Activated CD8-positive, alpha-beta memory T cell treated with anti-CD3 and anti-CD28 coated beads, Interleukin-2, amount 10 ng/mL, durations not matched to agents 7 days and 5 days (primary cell): ENCODE measurements around the gene TRA2B. TPM values are rescaled to one million over a fixed set of nuclear protein-coding genes. Genes with fewer than 3 reads are reported as not detected.
A peak's percentile ranks its signal among the peaks of the same experiment; 100 is the strongest.

ENCODE experiments used
- ATAC-seq: fragments of 150-1000 bp; cut with Tn5 transposase; one replicate; pipeline ENCODE4 v1.10.0; 2021; ENCODE audit warnings: moderate library complexity
- CTCF ChIA-PET: fragments of 350-600 bp; sonication (Branson Sonifier 250); formaldehyde crosslinking; loops from one replicate; lab custom pipeline; 2021; ENCODE audit warnings: antibody characterized with exemption; lab: Charles Lee
- DNase-seq: peaks from one replicate; pipeline ENCODE4 v3.0.0-alpha.2; 2020
- H3K27ac Mint-ChIP-seq: one replicate; pipeline ENCODE4 v1.8.0; 2021; ENCODE audit warnings: mild to moderate bottlenecking, mixed read lengths
- H3K27me3 Mint-ChIP-seq: one replicate; pipeline ENCODE4 v1.8.0; 2021; ENCODE audit warnings: mixed read lengths
- H3K36me3 Mint-ChIP-seq: one replicate; pipeline ENCODE4 v1.8.0; 2021; ENCODE audit warnings: mild to moderate bottlenecking, mixed read lengths
- H3K4me1 Mint-ChIP-seq: one replicate; pipeline ENCODE4 v1.8.0; 2021; ENCODE audit warnings: mixed read lengths
- H3K4me3 Mint-ChIP-seq: one replicate; pipeline ENCODE4 v1.8.0; 2021; ENCODE audit warnings: mild to moderate bottlenecking, moderate library complexity, mixed read lengths
- H3K9me3 Mint-ChIP-seq: one replicate; pipeline ENCODE4 v1.8.0; 2022; ENCODE audit warnings: low read depth, mixed read lengths
- total RNA-seq, 2 experiments: library from RNA; stranded (reverse); gene quantifications; one replicate each; pipeline ENCODE4 v1.2.3, GENCODE V29; 2021

TRA2B gene
- total RNA-seq, 2 experiments from 2014 or later, result 246 to 256 TPM

DNA sequence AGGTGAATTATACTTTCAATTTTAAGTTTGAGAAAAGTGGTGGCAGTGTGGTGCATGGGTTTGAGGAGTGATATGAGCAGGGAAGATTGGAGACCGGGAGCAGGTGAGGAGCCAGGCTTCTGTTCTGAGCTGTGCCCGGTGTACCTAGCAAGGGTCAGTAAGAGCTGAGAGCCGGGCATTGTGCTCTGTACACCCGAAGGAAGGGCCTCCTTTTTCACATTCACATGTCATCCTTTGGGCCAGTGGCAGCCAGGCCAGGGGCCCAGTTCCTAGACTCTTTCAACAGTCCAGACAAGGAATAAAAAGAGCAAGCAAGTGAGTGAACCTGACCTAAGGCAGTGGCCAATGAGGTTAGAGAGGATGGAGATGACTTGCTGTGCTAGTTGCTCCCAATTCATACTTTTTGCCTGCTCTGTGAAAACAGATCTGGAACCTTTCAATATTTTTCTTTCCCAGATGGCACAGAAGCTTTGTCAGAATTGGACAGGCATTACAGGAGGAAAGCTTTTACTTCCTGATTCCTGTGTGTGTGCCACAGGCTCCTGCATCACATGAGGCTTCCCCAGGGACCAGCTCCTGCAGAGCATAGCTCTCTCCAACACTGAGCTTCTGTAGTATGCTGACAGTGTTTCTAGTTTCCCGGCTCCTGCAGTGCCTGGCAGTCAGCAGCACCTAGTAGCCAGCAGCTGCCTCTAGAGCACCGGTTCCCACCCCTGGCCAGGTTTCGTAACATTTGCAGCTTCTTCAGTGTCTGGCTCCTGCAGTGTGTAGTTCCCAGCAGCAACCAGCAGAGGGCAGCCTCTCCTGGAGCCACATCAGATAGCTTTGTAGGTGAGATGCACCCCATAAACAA lies 5.3 kb upstream of the TRA2B start:
- H3K27ac Mint-ChIP-seq, result no peak overlapping the region
- H3K4me1 Mint-ChIP-seq, result peaks cover 24% of the 10 kb centered on the region
- peaks cover 19% of the 10 kb centered on the region for H3K27me3 Mint-ChIP-seq
- DNase-seq (peak; percentile 91), ATAC-seq (peak; percentile 95)
- no peaks in the 10 kb centered on the region for H3K9me3 Mint-ChIP-seq
- no peak overlapping the region for H3K4me3 Mint-ChIP-seq
- peaks cover 6% of the 10 kb centered on the region for H3K36me3 Mint-ChIP-seq
- CTCF ChIA-PET, result interaction anchor here (0.6 to 3.7 kb wide), 45 partner anchors 9 to 673 kb away, joined by 3 to 52 read pairs (median 5); partner anchors contain the start of genes ETV5 and TBCCD1

DNA sequence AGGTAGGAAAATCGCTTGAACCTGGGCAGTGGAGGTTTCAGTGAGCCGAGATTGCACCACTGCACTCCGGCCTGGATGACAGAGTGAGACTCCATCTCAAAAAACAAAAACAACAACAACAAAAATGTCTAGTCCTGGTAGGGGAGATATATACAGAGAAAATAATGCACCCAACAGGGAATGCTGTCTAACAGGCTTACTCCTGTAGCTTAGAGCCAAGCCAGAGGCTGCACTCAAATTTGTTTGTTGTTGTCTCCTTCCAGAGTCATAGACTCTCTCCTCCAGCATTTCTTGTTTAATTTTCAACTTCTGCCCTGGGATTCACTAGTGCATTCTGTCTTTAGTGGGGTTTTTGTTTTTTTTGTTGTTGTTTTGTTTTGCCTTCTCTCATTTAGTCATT lies 4.6 kb upstream of the TRA2B start:
- Mint-ChIP-seq H3K27me3 (peaks cover 18% of the 10 kb centered on the region), H3K36me3 (peaks cover 11% of the 10 kb centered on the region), H3K4me1 (peaks cover 26% of the 10 kb centered on the region), H3K4me3 (no peak overlapping the region), H3K9me3 (no peaks in the 10 kb centered on the region), H3K27ac (no peak overlapping the region)
- CTCF ChIA-PET, result interaction anchor here (1.4 to 3.7 kb wide), 12 partner anchors 8 to 625 kb away, joined by 4 to 52 read pairs (median 11); partner anchors contain the start of genes ETV5 and TBCCD1
- ATAC-seq (no peak), DNase-seq (no peak)

DNA sequence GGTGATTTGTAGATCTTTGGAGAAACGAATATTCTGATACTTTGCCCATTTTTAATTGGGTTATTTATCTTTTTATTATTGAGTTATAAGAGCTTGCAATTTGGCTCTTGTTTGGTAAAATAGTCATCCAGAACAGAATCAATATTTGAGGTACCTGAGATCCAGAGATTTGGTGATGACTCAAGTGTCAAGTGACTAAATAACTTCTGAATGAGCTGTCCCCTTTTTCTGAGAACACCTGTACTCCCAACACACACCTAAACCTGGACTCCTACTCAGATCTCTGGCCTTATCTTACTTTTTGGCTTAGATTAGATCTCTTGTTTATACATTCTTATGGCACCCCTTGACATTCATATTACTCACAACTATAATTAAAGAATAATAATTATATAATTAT lies 3.1 kb upstream of the TRA2B start:
- H3K4me1 Mint-ChIP-seq, result peaks cover 26% of the 10 kb centered on the region
- DNase-seq (no peak), ATAC-seq (no peak)
- CTCF ChIA-PET, result interaction anchor here (3.7 kb wide), 1 partner anchor 42 kb away, joined by 27 read pairs; no protein-coding TSS in a partner anchor
- H3K9me3 Mint-ChIP-seq, result no peaks in the 10 kb centered on the region
- no peak overlapping the region for H3K4me3 Mint-ChIP-seq
- H3K27ac Mint-ChIP-seq, result no peak overlapping the region
- H3K27me3 Mint-ChIP-seq, result peaks cover 10% of the 10 kb centered on the region
- peaks cover 26% of the 10 kb centered on the region for H3K36me3 Mint-ChIP-seq

DNA sequence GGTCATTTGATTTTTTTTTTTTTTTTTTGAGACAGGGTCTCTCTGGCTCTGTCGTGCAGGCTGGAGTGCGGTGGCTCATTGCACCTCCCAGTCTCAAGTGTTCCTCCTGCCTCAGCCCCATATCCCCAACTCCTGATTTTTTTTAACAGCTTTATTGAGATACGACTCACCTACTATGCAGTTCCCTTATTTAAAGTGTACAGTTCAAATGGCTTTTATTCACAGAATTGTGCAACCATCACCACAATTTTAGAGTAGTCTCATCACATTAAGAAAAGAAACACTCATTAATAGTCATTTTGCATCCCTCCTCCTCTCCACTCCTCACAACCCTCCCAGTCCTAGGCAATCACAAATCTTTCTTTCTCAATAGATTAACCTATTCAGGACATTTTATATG lies 1.9 kb upstream of the TRA2B start:
- H3K27ac Mint-ChIP-seq, result peak overlapping the region; percentile 35
- DNase-seq (no peak), ATAC-seq (no peak)
- H3K9me3 Mint-ChIP-seq, result no peaks in the 10 kb centered on the region
- peaks cover 37% of the 10 kb centered on the region for H3K36me3 Mint-ChIP-seq
- H3K4me3 Mint-ChIP-seq, result no peak overlapping the region
- H3K4me1 Mint-ChIP-seq, result peaks cover 26% of the 10 kb centered on the region
- peaks cover 10% of the 10 kb centered on the region for H3K27me3 Mint-ChIP-seq
- CTCF ChIA-PET, result no interaction called here

DNA sequence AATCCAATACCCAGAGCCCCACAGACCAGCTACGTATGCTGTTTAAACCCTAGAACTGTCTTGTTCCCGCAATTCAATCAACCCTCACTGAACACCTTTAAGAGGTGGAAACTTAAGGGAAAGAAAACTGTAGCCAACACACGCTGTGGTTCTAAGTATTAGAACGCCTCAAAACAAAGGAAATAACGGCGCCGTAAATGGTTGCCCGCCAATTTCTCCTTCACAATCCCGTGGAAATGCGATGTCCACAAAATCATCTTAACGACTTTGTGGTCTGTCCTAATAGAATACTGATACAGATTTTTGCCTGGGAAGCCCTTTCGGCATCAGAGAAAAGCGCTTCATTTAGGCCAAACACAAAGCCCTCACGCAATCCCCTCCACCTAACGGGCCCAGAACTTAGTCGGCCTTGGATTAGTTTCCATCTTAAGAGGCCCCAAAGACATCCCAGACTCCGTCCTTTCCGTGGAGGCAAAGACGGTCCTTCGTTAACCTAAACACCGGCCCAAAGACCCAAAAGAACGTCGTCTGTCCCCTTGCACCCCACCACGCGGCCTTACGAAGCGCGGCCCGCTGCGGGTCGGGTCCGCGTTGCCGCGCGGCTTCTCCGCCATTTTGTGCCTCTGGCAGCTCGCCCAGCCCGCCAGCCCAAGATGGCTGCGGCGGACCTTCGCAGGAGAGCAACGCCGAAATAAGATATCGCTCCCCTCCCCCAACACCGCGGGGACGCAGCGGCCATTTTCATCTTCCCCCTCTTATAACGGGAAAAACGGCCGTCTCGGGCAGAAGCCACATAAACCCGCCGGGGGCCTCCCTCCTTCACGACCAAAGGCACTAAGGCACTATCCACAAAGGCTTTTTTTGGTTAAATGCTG lies 763 bp downstream of the TRA2B start:
- Mint-ChIP-seq H3K27me3 (peaks cover 10% of the 10 kb centered on the region), H3K36me3 (peaks cover 55% of the 10 kb centered on the region), H3K9me3 (no peaks in the 10 kb centered on the region), H3K27ac (peak overlapping the region; percentile 100), H3K4me3 (peak overlapping the region; percentile 100), H3K4me1 (peaks cover 29% of the 10 kb centered on the region)
- DNase-seq, result peak; percentile 92
- CTCF ChIA-PET, result interaction anchor here (0.6 to 1.4 kb wide), 3 partner anchors 10 to 604 kb away, joined by 3 read pairs; no protein-coding TSS in a partner anchor
- ATAC-seq, result peak; percentile 62

DNA sequence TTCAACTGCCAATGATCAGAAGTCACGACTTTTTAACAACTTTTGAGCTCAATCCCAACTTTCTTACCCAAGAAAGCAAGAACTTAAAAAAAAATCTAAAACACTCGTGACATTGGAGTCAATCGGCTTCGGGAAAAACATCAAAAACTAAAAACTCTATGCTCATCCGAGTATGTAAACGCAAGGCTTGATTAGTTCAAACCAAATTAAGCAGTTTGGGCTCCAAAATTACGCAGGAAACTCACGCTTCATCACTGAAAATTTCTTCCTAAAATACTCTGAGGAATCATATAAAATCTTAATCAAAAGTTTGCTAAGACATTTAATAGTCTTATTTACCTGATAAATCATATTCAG lies 1.6 kb downstream of the TRA2B start:
- H3K27ac Mint-ChIP-seq, result peak overlapping the region; percentile 100
- peaks cover 62% of the 10 kb centered on the region for H3K36me3 Mint-ChIP-seq
- peaks cover 37% of the 10 kb centered on the region for H3K4me1 Mint-ChIP-seq
- H3K9me3 Mint-ChIP-seq, result no peaks in the 10 kb centered on the region
- H3K27me3 Mint-ChIP-seq, result peaks cover 10% of the 10 kb centered on the region
- CTCF ChIA-PET, result interaction anchor here (1.4 kb wide), 1 partner anchor 9 kb away, joined by 3 read pairs; no protein-coding TSS in a partner anchor
- ATAC-seq (no peak), DNase-seq (no peak)
- H3K4me3 Mint-ChIP-seq, result peak overlapping the region; percentile 100

DNA sequence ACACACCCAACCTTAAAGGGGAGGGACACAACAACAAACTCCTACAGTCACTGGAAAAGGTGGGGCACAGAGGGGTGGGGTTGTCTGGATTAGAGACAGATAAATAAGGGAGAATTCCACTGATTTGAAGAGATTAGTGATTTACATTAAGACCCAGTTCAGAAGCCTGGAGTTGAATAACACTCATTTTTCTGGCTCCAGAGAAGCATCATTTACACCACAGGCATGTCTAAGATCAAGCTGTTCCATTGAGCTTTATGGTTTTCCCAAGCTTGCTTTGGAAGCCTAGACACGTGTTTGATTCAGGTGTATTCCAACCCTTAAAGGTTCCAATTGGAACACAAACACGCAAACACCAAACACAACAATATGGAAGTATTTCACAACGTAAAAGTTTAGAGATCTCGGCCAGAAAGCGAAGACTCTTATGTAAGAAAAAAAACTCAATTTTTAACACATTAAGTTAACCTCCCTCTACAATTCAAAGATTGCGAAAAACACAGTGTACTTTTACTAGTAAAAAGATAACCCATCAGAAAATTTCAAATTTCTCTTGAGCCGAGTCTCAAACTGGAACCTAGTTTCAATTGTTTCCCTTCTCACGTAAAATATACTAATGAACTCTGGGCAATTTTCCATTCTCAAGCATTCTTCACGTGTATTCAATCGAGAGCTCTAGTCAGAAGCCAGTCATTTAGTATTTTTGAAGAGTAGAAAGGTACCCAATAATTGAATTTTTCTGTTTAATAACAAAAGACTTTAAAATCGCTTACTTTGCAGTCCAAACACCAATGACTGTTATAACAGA lies 2.1 kb downstream of the TRA2B start:
- Mint-ChIP-seq H3K4me3 (peak overlapping the region; percentile 100), H3K27ac (peak overlapping the region; percentile 100), H3K36me3 (peaks cover 67% of the 10 kb centered on the region), H3K9me3 (no peaks in the 10 kb centered on the region), H3K4me1 (peaks cover 40% of the 10 kb centered on the region), H3K27me3 (peaks cover 10% of the 10 kb centered on the region)
- CTCF ChIA-PET, result interaction anchor here (1.4 kb wide), 1 partner anchor 8 kb away, joined by 3 read pairs; no protein-coding TSS in a partner anchor
- no peak for ATAC-seq
- DNase-seq, result no peak

DNA sequence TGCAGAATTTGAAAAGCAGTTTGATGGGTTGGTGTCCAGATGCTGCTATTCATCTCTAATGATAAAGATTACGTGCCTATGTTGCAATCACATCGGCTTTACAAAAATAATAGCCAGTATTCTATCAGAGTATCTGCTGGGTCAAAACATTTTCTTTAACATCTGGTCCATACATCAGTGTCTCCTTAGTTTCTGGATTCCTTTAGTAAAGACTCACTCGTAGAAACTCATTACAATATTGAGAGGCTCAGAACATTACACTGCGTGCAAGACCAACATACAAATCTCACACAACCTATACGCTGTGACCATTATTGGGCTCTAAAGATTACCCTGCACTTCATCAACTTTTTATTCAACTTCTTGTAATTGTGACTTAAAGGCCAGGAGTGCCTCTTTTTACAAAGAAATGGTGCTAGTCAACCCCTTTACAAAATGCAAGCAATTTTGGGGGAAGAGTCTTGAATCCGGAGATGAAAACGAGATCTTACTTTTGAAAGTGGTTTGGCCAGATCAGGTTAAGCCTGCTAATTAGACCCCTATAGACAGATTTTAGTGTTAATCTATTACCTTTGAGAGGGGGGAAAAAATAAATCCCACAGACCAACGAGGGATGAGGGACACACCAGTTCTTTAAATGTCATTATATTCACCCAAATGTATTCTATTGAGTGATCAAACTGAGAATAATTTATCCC lies 2.9 kb downstream of the TRA2B start:
- CTCF ChIA-PET, result interaction anchor here (1.4 kb wide), 1 partner anchor 8 kb away, joined by 8 read pairs; no protein-coding TSS in a partner anchor
- H3K4me1 Mint-ChIP-seq, result peaks cover 46% of the 10 kb centered on the region

DNA sequence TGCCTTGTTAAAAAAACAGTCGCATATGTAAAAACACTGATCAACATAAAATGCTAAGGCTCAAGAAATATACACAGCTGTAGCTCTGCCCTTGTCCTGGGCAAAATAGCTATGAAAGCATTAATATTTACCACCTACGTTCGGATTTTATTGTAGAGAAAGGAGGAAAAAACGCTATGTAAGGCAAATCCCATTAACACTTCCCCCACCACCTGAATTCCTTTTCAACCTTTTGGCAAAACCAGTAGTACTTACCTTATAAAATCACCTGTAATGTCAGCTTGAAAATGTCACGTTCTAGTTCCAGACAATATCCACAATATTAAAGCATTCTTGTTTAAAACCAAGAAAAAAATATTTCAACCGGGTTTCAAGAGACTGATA lies 3.6 kb downstream of the TRA2B start:
- no peak for ATAC-seq
- H3K9me3 Mint-ChIP-seq, result no peaks in the 10 kb centered on the region
- peak overlapping the region; percentile 100 for H3K27ac Mint-ChIP-seq
- peaks cover 80% of the 10 kb centered on the region for H3K36me3 Mint-ChIP-seq
- CTCF ChIA-PET, result interaction anchor here (1.4 kb wide), 1 partner anchor 9 kb away, joined by 8 read pairs; no protein-coding TSS in a partner anchor
- peaks cover 50% of the 10 kb centered on the region for H3K4me1 Mint-ChIP-seq
- peaks cover 3% of the 10 kb centered on the region for H3K27me3 Mint-ChIP-seq
- DNase-seq, result no peak
- H3K4me3 Mint-ChIP-seq, result peak overlapping the region; percentile 100

More for the DNA sequence above, 2.9 kb downstream of the TRA2B start:
- peak overlapping the region; percentile 100 for H3K27ac Mint-ChIP-seq
- no peaks in the 10 kb centered on the region for H3K9me3 Mint-ChIP-seq
- DNase-seq, result no peak
- peak overlapping the region; percentile 100 for H3K4me3 Mint-ChIP-seq
- no peak for ATAC-seq
- H3K36me3 Mint-ChIP-seq, result peaks cover 75% of the 10 kb centered on the region
- H3K27me3 Mint-ChIP-seq, result peaks cover 5% of the 10 kb centered on the region

DNA sequence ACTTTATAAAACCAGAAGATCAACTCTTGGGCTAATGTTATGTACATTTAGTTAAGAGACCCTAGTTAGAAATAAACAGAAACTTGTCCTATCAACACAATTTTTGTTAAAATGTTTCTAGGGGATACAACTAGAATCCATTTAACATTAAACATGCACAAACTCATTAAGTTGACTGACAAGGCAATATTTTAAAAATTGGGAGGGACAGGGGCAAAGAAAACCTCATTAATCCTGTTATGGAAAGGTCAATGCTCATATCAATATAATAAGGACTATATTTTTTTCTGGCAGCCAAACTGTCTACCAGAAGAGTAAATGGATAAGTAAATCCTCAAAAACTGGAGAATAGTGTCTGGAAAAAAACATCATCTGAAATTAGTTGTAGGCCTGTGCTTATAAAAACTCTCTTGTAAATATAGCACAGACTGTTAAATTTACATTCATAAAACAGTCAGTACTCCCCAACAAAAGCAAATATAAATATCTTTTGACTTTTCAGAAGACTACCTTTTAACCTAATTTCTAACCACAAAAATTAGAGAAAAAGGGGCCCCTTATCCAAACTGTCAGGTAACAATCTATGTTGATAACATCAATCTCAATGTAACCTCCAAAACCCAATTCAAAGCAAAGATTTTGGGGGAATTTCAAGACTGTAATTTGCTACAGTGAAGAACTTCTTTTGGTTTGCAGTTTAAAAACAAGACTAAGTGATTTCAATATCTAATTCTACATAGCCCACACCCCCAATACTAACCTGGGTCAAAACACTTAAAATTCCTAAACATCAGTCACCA lies 4.2 kb downstream of the TRA2B start:
- no peak for DNase-seq
- Mint-ChIP-seq H3K36me3 (peaks cover 84% of the 10 kb centered on the region), H3K4me3 (peak overlapping the region; percentile 100), H3K9me3 (no peaks in the 10 kb centered on the region), H3K27ac (peak overlapping the region; percentile 100), H3K27me3 (peaks cover 3% of the 10 kb centered on the region), H3K4me1 (peaks cover 56% of the 10 kb centered on the region)
- CTCF ChIA-PET, result interaction anchor here (1.4 to 8.0 kb wide), 2 partner anchors 9 to 10 kb away, joined by 8 to 52 read pairs; no protein-coding TSS in a partner anchor
- no peak for ATAC-seq
